Activated CD8-positive, alpha-beta T cell treated with anti-CD3 and anti-CD28 coated beads, Interleukin-2, amount 10 ng/mL, durations not matched to agents 7 days and 5 days (primary cell): ENCODE measurements around the gene CADM2. TPM values are rescaled to one million over a fixed set of nuclear protein-coding genes. Genes with fewer than 3 reads are reported as not detected.

Experiments
- ATAC-seq: fragments of 150-1000 bp; cut with Tn5 transposase; one replicate; pipeline ENCODE4 v1.10.0; 2021; ENCODE audit warnings: moderate library complexity
- CTCF ChIA-PET: fragments of 350-600 bp; sonication (Branson Sonifier 250); formaldehyde crosslinking; loops from one replicate; lab custom pipeline; 2021; ENCODE audit warnings: antibody characterized with exemption; lab: Charles Lee
- POLR2A ChIA-PET: fragments of 350-600 bp; sonication (Branson Sonifier 250); formaldehyde crosslinking; loops from one replicate; lab custom pipeline; 2021; ENCODE audit warnings: antibody characterized with exemption; lab: Charles Lee
- DNase-seq: peaks from one replicate; pipeline ENCODE4 v3.0.0-alpha.2; 2020
- H3K27ac Mint-ChIP-seq: one replicate; pipeline ENCODE4 v1.8.0; 2021; ENCODE audit warnings: mild to moderate bottlenecking, mixed read lengths
- H3K27me3 Mint-ChIP-seq: one replicate; pipeline ENCODE4 v1.8.0; 2021; ENCODE audit warnings: low read depth, mixed read lengths
- H3K36me3 Mint-ChIP-seq: one replicate; pipeline ENCODE4 v1.8.0; 2021; ENCODE audit warnings: low read depth, mixed read lengths
- H3K4me1 Mint-ChIP-seq: one replicate; pipeline ENCODE4 v1.8.0; 2021; ENCODE audit warnings: low read depth, mixed read lengths
- H3K4me3 Mint-ChIP-seq: one replicate; pipeline ENCODE4 v1.8.0; 2021; ENCODE audit warnings: mild to moderate bottlenecking, mixed read lengths
- H3K9me3 Mint-ChIP-seq: one replicate; pipeline ENCODE4 v1.8.0; 2022; ENCODE audit warnings: mixed read lengths; ENCODE audit not compliant: insufficient read depth
- total RNA-seq, 2 experiments: library from RNA; stranded (reverse); gene quantifications; one replicate each; pipeline ENCODE4 v1.2.3, GENCODE V29; 2021

Gene CADM2
- total RNA-seq, 2 experiments from 2014 or later: 0.21 to 0.29 TPM

DNA sequence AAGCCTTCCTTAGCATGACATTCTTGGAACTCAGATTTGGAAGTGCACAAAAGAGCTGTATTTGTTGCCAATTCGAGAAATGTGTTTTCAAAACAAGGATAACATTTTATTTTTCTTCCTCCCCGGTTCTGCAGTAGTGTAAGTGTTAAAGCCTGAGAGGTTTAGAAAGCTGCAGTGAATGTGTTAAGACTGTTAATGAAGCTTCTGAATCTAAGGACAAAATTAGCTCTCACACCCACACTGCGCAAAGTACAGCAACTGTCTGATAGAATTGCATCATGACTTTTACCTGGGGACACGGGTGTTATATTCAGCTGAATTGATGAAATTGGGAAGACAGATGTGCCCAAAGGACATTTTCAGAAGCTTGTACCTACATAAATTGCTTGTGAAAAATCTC is 344.4 kb downstream of the CADM2 start:
- Mint-ChIP-seq H3K27me3 (no peaks in the 10 kb centered on the region), H3K9me3 (no peaks in the 10 kb centered on the region), H3K4me1 (no peaks in the 10 kb centered on the region), H3K36me3 (no peaks in the 10 kb centered on the region), H3K27ac (no peak overlapping the region), H3K4me3 (no peak overlapping the region)
- CTCF ChIA-PET: no interaction called here
- no peak for ATAC-seq
- POLR2A ChIA-PET: no interaction called here
- DNase-seq: no peak

GRCh38 chr3:85304360-85304964 is 345.7 kb downstream of the CADM2 start:
- ATAC-seq (no peak), DNase-seq (no peak)
- H3K4me3 Mint-ChIP-seq: no peak overlapping the region
- no peak overlapping the region for H3K27ac Mint-ChIP-seq
- no peaks in the 10 kb centered on the region for H3K4me1 Mint-ChIP-seq
- no peaks in the 10 kb centered on the region for H3K9me3 Mint-ChIP-seq
- H3K27me3 Mint-ChIP-seq: no peaks in the 10 kb centered on the region
- ChIA-PET POLR2A (no interaction called here), CTCF (no interaction called here)
- H3K36me3 Mint-ChIP-seq: no peaks in the 10 kb centered on the region

GRCh38 chr3:85312331-85312730 is 353.5 kb downstream of the CADM2 start:
- Mint-ChIP-seq H3K36me3 (no peaks in the 10 kb centered on the region), H3K9me3 (no peaks in the 10 kb centered on the region), H3K27me3 (no peaks in the 10 kb centered on the region)

GRCh38 chr3:85313380-85313779 is 354.6 kb downstream of the CADM2 start:
- CTCF ChIA-PET: no interaction called here

More at GRCh38 chr3:85312331-85312730, 353.5 kb downstream of the CADM2 start:
- ATAC-seq: no peak
- Mint-ChIP-seq H3K4me3 (no peak overlapping the region), H3K4me1 (no peaks in the 10 kb centered on the region), H3K27ac (no peak overlapping the region)
- ChIA-PET CTCF (no interaction called here), POLR2A (no interaction called here)
- no peak for DNase-seq

DNA sequence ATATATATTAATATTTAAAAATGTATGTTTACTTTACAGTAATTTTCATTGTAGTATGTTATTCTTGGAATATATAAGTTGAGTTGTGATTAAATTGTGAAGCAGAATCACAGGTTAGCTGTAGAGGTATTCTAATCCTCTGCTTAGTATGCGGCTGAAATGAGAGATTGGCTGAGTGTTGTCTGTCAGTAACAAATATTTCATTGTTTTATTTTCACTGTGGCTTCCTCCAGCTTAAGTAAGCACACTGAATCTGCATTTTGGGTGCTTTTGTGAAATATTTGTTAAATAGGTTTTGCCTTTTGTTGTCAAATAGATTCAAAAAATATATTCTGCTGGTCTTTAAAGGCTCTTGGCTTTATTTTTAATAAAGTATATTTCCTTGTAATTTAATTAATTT is 357.5 kb downstream of the CADM2 start:
- H3K9me3 Mint-ChIP-seq: no peaks in the 10 kb centered on the region
- H3K36me3 Mint-ChIP-seq: no peaks in the 10 kb centered on the region
- CTCF ChIA-PET: no interaction called here
- no peaks in the 10 kb centered on the region for H3K4me1 Mint-ChIP-seq
- no peak overlapping the region for H3K4me3 Mint-ChIP-seq
- H3K27ac Mint-ChIP-seq: no peak overlapping the region
- ATAC-seq (no peak), DNase-seq (no peak)
- H3K27me3 Mint-ChIP-seq: no peaks in the 10 kb centered on the region
- POLR2A ChIA-PET: no interaction called here

More at GRCh38 chr3:85313380-85313779, 354.6 kb downstream of the CADM2 start:
- POLR2A ChIA-PET: no interaction called here
- no peak overlapping the region for H3K4me3 Mint-ChIP-seq
- ATAC-seq (no peak), DNase-seq (no peak)
- no peaks in the 10 kb centered on the region for H3K36me3 Mint-ChIP-seq
- no peak overlapping the region for H3K27ac Mint-ChIP-seq
- no peaks in the 10 kb centered on the region for H3K27me3 Mint-ChIP-seq
- no peaks in the 10 kb centered on the region for H3K4me1 Mint-ChIP-seq
- H3K9me3 Mint-ChIP-seq: no peaks in the 10 kb centered on the region

- POLR2A ChIA-PET: no interaction called here
- CTCF ChIA-PET: no interaction called here
- no peaks in the 10 kb centered on the region for H3K4me1 Mint-ChIP-seq
- ATAC-seq (no peak), DNase-seq (no peak)
- H3K4me3 Mint-ChIP-seq: no peak overlapping the region
- H3K36me3 Mint-ChIP-seq: no peaks in the 10 kb centered on the region
- no peak overlapping the region for H3K27ac Mint-ChIP-seq
- H3K9me3 Mint-ChIP-seq: no peaks in the 10 kb centered on the region
- no peaks in the 10 kb centered on the region for H3K27me3 Mint-ChIP-seq
Observed at GRCh38 chr3:85321892-85322291, 363.1 kb downstream of the CADM2 start.

GRCh38 chr3:85330071-85330470 is 371.3 kb downstream of the CADM2 start:
- CTCF ChIA-PET: no interaction called here
- H3K4me3 Mint-ChIP-seq: no peak overlapping the region

DNA sequence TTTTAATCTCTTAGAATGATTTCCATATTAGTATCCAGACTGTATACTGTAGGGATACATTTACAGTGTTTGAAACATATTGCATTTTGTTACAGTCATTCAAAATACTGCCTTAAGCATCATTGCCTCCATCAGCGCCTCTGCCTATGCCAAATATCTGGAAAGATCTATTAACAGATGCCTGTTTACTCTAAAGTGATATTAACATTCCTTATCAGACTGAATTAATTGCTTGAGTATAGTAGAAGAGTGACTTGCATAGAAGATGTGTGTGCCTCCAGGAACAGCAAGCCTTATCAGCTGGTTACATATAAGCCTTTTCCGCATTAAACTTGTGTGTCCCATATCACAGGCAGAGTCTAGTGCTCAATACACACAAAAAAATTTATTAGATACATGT is 379.1 kb downstream of the CADM2 start:
- no peak overlapping the region for H3K4me3 Mint-ChIP-seq
- POLR2A ChIA-PET: no interaction called here
- DNase-seq: no peak

More at GRCh38 chr3:85330071-85330470, 371.3 kb downstream of the CADM2 start:
- no peaks in the 10 kb centered on the region for H3K27me3 Mint-ChIP-seq
- POLR2A ChIA-PET: no interaction called here
- no peak for ATAC-seq
- no peaks in the 10 kb centered on the region for H3K9me3 Mint-ChIP-seq
- no peaks in the 10 kb centered on the region for H3K4me1 Mint-ChIP-seq
- no peak for DNase-seq
- H3K36me3 Mint-ChIP-seq: no peaks in the 10 kb centered on the region
- H3K27ac Mint-ChIP-seq: no peak overlapping the region

DNA sequence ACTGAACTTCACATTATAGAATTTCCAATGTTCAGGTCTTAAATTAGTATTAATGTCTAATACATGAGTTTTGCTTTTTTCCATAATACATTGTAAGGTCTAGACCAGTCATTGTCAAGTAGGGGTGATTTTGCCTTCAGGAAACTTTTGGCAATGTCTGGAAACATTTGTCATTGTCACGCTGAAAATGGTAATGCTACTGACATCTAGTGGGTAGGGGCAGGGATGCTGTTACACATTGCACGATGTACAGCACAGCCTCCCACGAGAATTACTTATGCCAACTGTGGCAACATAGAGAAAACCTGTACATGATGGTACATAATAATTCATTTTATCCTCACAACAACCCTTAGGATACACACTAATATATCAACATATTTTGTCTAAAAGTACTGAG is 384.1 kb downstream of the CADM2 start:
- H3K36me3 Mint-ChIP-seq: no peaks in the 10 kb centered on the region
- DNase-seq: no peak
- POLR2A ChIA-PET: no interaction called here
- H3K4me1 Mint-ChIP-seq: no peaks in the 10 kb centered on the region
- ATAC-seq: no peak
- no peak overlapping the region for H3K27ac Mint-ChIP-seq
- H3K9me3 Mint-ChIP-seq: no peaks in the 10 kb centered on the region
- CTCF ChIA-PET: no interaction called here
- H3K27me3 Mint-ChIP-seq: no peaks in the 10 kb centered on the region
- no peak overlapping the region for H3K4me3 Mint-ChIP-seq

More for the DNA sequence above, 379.1 kb downstream of the CADM2 start:
- CTCF ChIA-PET: no interaction called here
- Mint-ChIP-seq H3K36me3 (no peaks in the 10 kb centered on the region), H3K4me1 (no peaks in the 10 kb centered on the region), H3K9me3 (no peaks in the 10 kb centered on the region), H3K27ac (no peak overlapping the region), H3K27me3 (no peaks in the 10 kb centered on the region)
- ATAC-seq: no peak

GRCh38 chr3:85355572-85355971 is 396.8 kb downstream of the CADM2 start:
- CTCF ChIA-PET: no interaction called here
- Mint-ChIP-seq H3K36me3 (no peaks in the 10 kb centered on the region), H3K27me3 (no peaks in the 10 kb centered on the region), H3K27ac (no peak overlapping the region), H3K9me3 (no peaks in the 10 kb centered on the region), H3K4me3 (no peak overlapping the region), H3K4me1 (no peaks in the 10 kb centered on the region)
- POLR2A ChIA-PET: no interaction called here
- ATAC-seq: no peak
- no peak for DNase-seq

DNA sequence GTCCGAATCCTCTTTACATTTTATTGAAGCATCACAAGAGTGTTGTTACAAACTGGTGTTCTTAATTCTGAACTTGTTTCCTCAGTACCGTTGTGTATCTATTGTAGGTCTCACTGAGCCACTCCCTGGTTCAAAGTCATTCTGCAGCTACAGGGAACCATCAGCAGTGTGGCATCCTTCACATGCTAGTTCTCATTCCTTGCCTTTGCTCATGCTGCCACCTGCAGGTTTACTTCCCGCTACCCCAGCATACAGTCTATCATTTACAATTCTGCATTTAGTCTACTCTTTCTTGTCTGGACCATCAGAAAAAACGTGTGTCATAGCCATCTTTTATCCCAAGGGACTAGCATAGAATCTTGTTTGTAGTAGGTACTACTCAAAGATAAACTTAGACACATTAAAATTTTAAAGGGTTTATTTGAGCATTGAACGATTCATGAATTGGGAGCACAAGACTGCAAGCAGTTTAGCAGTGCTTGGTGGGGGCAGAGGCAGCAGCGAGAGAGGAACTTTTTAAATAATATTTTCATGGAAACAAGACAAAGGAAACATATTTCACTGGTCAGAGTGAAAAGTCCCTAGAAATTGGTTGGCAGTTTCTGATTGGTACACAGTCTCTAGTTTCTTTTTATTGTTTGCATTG is 402.1 kb downstream of the CADM2 start:
- CTCF ChIA-PET: no interaction called here
- H3K36me3 Mint-ChIP-seq: no peaks in the 10 kb centered on the region
- H3K4me1 Mint-ChIP-seq: no peaks in the 10 kb centered on the region
- no peaks in the 10 kb centered on the region for H3K27me3 Mint-ChIP-seq
- POLR2A ChIA-PET: no interaction called here
- no peak for DNase-seq
- H3K4me3 Mint-ChIP-seq: no peak overlapping the region
- ATAC-seq: no peak
- no peaks in the 10 kb centered on the region for H3K9me3 Mint-ChIP-seq
- H3K27ac Mint-ChIP-seq: no peak overlapping the region

DNA sequence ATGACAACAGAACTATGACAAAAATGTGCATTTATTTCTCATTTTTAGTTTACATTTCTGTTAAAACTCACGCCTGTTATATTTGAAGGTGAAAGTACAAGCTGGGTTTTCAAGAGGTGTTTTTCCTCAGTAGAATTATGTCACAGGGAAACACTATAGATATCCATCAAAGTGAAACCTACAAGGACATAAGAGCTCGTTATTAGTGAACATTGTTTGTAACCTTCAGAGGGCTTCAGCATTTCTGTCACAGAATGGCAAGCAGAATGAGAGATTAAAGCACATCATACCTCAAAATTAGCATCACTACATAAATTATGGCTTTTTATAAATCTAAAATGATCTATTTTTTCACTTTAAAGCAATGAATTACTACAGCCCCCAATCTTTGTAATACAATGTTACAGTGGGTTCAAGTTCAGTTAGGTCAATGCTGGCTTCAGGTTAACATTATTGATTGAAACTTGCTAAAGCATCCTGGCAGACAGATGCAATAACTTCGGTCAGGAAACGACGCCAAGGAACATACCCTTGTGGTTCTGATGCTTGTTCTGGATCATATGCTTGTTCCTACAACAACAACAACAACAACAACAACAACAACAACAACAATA is 405.6 kb downstream of the CADM2 start:
- ATAC-seq: no peak
- H3K36me3 Mint-ChIP-seq: no peaks in the 10 kb centered on the region
- H3K9me3 Mint-ChIP-seq: no peaks in the 10 kb centered on the region
- H3K4me1 Mint-ChIP-seq: no peaks in the 10 kb centered on the region
- H3K4me3 Mint-ChIP-seq: no peak overlapping the region
- no peak overlapping the region for H3K27ac Mint-ChIP-seq
- ChIA-PET POLR2A (no interaction called here), CTCF (interaction anchor here (1.3 kb wide), 1 partner anchor 16 kb away, joined by 3 read pairs; no protein-coding TSS in a partner anchor)
- DNase-seq: no peak
- H3K27me3 Mint-ChIP-seq: no peaks in the 10 kb centered on the region
